Uterus (tissue), 2 donors: ENCODE data around the gene CRABP1.

Experiments
- POLR2A ChIP-seq, 2 donors: fragments of 450-650 bp; IDR thresholded peaks; one replicate each; pipeline ENCODE4 v1.6.1; 2016; ENCODE audit warnings: antibody characterized with exemption in 2 of 2, mild to moderate bottlenecking in 1 of 2, moderate library complexity in 1 of 2
- TF ChIP-seq, protein P1 (sequence below), 4 experiments: fragments of 200-600 bp in 2 of 4; fragments of 450-650 bp in 2 of 4; sonication (generic) in 2 of 4; IDR thresholded peaks; one replicate each; pipeline ENCODE4 v1.5.1; 2016 to 2019; ENCODE audit warnings: antibody characterized with exemption in 4 of 4, mild to moderate bottlenecking in 2 of 4, moderate library complexity in 1 of 4

DNA sequence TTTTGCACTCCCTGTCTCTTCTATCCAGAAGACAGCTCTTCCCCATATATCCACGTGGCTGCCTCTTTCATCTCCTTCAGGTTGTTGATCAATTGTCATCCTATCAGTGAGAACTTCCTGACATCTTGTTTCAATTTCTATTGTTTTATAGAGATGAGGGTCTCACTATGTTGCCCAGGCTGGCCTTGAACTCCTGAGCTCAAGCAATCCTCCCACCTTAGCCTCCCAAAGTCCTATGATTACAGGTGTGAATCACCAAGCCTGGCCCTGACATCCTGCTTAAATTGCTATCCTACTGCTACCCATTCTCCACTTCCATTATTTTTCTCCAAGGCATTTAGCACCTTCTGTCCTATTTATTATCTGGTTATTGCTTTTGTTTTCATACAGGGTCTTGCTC, 53.0 kb downstream of the CRABP1 start:
- TF ChIP-seq, protein P1, sequence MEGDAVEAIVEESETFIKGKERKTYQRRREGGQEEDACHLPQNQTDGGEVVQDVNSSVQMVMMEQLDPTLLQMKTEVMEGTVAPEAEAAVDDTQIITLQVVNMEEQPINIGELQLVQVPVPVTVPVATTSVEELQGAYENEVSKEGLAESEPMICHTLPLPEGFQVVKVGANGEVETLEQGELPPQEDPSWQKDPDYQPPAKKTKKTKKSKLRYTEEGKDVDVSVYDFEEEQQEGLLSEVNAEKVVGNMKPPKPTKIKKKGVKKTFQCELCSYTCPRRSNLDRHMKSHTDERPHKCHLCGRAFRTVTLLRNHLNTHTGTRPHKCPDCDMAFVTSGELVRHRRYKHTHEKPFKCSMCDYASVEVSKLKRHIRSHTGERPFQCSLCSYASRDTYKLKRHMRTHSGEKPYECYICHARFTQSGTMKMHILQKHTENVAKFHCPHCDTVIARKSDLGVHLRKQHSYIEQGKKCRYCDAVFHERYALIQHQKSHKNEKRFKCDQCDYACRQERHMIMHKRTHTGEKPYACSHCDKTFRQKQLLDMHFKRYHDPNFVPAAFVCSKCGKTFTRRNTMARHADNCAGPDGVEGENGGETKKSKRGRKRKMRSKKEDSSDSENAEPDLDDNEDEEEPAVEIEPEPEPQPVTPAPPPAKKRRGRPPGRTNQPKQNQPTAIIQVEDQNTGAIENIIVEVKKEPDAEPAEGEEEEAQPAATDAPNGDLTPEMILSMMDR (IDR thresholded peaks at IDR 0.05), result no peak
- no peak for TF ChIP-seq POLR2A (IDR thresholded peaks at IDR 0.05)
